Epithelial cell of proximal tubule (primary cell): Measurements from ENCODE around the gene NT5C1A. TPM values are rescaled to one million over a fixed set of nuclear protein-coding genes. Genes with fewer than 3 reads are reported as not detected.

Experiments
- DNase-seq: peaks from one replicate; pipeline ENCODE4 v3.0.0-alpha.2; 2011; ENCODE audit warnings: low read depth
- H3K4me3 ChIP-seq: 2 replicates; pipeline ENCODE4 v1.5.1; 2011; ENCODE audit warnings: low read depth, mild to moderate bottlenecking, low read length
- total RNA-seq: library from RNA; depleted of rRNA; stranded (reverse); fragments of >200 nt; gene quantifications from 2 replicates; pipeline ENCODE4 v1.2.3, GENCODE V29; 2015
- TF ChIP-seq, protein P1 (sequence below): conservative IDR thresholded peaks from 2 replicates; pipeline ENCODE4 v1.5.1; 2012; ENCODE audit warnings: low read depth, mild to moderate bottlenecking, low read length

Gene NT5C1A
- total RNA-seq, 1 donor from 2014 or later = not detected

DNA sequence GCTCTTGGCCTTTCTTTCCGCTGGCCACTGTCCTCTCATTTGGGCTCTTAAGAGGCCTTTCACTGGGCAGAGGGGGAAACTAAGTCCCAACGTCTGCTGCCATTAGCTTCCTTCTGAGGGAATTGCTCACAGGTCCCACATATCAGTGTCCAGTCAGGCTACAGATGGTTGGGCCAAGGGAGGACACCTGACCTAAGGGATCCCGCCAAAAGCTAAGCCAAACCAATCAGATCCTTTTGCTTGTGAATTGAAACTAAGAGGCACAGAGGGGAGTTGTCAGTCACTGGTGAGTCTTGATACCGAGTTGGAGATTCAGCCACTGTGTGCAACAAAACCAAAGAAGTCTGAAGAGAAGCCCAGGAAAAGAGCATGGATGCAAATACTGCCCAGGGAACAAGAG, 5.7 kb upstream of the NT5C1A start:
- TF ChIP-seq, protein P1, sequence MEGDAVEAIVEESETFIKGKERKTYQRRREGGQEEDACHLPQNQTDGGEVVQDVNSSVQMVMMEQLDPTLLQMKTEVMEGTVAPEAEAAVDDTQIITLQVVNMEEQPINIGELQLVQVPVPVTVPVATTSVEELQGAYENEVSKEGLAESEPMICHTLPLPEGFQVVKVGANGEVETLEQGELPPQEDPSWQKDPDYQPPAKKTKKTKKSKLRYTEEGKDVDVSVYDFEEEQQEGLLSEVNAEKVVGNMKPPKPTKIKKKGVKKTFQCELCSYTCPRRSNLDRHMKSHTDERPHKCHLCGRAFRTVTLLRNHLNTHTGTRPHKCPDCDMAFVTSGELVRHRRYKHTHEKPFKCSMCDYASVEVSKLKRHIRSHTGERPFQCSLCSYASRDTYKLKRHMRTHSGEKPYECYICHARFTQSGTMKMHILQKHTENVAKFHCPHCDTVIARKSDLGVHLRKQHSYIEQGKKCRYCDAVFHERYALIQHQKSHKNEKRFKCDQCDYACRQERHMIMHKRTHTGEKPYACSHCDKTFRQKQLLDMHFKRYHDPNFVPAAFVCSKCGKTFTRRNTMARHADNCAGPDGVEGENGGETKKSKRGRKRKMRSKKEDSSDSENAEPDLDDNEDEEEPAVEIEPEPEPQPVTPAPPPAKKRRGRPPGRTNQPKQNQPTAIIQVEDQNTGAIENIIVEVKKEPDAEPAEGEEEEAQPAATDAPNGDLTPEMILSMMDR = no peak
- H3K4me3 ChIP-seq = no peak overlapping the region
- DNase-seq = no peak

DNA sequence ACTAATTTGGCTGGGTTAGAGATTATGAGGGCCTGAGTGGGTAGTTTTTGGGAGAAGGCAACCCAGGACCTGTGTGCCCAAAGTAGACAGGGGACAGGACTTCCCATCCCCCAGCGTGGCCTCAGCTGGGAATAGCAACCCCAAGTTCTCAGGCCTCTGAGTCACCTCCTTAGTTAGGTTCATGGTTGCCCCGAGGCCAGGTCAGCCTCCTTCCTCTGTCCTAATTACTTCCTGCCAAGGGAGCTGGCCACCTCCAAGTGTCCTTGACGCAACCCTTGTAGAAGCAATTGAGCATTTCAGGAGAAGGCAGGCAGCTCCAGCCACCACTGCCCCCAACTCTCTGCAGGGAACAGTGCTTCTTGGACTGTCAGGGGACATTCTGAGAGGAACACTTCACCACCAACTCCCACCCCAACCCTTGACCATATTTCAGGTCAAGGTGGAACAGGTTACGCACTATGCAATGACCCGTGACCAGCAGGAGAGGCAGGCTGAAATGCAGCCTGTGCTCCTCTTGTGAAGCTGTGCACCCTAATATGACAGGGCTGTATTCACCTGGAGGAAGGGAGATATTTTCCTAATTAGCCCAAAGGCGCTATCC, 5.1 kb upstream of the NT5C1A start:
- H3K4me3 ChIP-seq = no peak overlapping the region
- no peak for DNase-seq
- TF ChIP-seq, protein P1 = no peak

DNA sequence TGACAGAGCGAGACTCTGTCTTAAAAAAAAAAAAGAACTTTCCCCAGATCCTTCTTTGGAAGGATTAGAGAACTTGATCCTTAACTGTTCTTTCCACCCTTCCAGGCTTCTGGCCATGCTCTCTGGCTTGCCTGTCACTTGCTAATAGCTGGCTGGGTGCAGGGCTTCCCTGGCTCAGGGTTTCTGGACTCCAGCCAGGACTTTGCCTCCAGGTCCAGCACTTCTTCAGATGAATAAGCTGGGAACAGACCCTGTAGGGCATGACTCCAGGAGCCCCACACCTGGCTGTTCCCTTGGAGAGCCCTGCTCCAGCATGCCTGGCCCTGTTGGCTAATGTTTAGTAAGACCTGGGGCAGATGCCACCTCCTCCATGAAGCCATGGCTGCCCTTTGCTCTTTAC, 3.3 kb upstream of the NT5C1A start:
- DNase-seq = no peak
- no peak overlapping the region for H3K4me3 ChIP-seq
- TF ChIP-seq, protein P1 = no peak

DNA sequence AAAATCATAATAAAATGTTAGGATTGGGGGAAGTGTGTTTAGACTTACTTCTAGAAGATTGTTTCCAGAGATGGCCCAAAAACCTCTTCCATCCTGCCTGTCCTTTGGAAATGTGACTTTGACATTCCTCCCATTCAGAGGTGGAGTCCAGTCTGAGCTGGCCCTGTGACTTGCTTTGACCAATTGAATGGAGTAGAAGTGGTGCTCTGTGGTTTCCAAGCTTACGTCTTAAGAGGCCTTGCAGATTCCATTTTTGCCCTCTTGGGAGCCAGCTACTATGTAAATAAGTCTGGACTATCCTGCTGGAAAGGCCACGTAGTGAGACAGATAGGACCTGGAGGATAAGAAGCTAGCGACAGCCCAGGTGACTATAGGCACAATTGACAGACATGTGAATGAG, 1.3 kb upstream of the NT5C1A start:
- no peak for DNase-seq
- no peak overlapping the region for H3K4me3 ChIP-seq
- TF ChIP-seq, protein P1 = no peak

DNA sequence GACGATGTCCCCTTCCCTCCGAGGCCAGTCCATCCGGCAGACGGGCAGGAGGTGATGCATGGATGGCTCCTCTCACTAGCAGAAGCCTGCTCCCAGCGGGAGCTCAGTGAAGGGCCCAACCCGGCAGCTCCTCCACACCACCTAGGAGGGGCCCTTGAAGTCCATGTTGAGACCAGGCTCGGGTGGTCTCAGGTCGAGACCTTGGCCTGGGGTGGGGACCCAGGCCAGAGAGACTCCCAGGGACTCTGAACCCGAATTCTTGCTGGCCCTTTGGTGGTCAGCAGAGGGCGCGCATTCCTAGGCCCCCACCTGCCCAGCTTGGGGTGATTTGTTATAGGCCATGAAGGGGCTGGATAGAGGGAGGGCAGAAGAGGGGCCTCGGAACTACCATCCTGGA, 642 bp upstream of the NT5C1A start:
- TF ChIP-seq, protein P1 = peak; percentile 59
- H3K4me3 ChIP-seq = peak overlapping the region; percentile 45
- DNase-seq = no peak

DNA sequence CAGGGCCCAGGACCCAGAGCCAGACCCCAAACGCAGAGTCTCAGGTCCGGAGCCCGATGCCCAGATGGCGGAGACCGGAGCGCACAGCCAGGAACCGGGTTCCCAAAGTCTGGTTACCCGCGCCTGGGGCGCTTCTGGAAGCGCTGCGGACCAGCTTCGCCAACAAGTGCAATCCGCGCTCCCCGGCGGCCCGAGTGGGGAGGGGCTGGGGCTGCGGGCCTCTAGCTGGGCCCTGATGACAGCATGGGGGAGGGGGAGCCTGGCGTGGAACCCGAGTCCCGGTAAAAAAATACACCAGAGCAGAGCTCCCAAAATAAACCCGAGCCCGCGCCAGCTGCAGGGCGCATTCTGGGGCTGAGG, 494 bp downstream of the NT5C1A start:
- no peak for DNase-seq
- peak overlapping the region; percentile 45 for H3K4me3 ChIP-seq
- TF ChIP-seq, protein P1 = no peak

DNA sequence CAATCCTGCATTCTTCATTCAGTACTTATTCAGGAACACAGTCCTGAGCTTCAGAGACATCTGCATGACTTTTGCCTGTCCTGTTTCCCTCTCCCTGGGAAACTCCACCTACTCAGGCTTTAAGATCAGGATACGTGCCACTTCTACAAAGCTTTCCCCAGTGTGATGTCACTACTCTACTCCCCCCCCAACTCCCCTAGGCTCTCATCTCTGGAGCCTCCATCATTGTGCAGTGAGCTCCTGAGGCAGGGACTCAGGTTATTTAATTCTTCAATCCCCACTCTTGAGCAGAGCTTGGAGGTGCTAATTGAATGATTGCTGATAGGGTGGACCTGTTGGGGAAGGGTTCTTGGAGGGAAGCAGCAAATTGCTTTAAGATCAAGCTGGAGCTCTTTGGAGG, 1.2 kb downstream of the NT5C1A start:
- TF ChIP-seq, protein P1 = no peak
- DNase-seq = no peak
- no peak overlapping the region for H3K4me3 ChIP-seq
